Medulla oblongata (tissue), 1 donor: ENCODE results near the gene LPAR2.
A peak's percentile ranks its signal among the peaks of the same experiment; 100 is the strongest.

Experiments used
- DNase-seq: peaks from one replicate; pipeline ENCODE4 v3.0.0-alpha.2; 2015; ENCODE audit errors: extremely low spot score

Gene LPAR2

DNA sequence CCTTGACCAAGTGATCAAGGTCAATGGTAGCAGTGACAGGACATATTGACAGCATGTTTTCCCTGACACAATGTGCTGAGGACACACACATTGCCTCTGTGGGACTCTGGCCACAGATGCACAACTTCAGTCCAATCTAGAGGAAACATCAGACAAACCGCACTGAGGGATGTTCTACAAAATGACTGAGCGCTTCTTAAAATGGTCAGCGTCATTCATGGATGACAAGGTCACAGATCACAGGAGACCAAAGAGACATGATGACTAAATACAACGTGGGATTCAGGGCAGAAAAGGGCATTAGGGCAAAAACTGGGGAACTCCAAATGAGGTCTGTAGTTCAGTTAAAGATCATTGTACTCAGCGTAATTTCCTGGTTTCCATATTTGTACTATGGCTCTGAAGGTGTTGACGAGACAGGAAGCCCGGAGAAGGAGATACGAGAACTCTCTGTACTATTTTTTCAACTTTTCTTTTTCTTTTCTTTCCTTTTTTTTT lies 30.2 kb downstream of the LPAR2 start:
- no peak for DNase-seq

DNA sequence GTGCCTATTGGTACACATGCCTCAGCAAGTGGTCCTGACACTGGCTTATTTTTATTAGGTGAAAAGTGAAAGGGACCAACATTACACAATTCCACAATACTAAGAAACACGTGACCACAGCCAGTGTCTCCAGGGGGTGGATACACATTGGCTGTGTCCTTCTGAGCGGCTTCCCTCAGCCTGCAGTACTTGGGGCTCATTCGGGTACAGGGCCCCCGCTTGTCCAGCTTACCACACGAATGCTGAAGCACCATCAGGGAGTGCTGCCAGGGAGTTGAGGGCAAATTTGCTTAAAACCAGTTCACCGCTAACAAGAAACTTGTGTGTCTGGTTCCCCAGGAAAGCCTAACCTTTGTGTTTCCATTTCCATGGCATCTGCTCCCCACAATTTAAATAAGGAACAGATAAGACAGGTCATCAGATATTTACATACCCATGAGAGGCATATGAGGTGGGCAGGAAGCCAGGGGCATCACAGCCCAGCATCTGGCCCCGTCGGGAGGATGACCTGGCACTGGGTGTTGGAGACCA lies 32.8 kb downstream of the LPAR2 start:
- DNase-seq, result no peak

GRCh38 chr19:19594381-19594780 lies 33.6 kb downstream of the LPAR2 start:
- DNase-seq, result no peak

DNA sequence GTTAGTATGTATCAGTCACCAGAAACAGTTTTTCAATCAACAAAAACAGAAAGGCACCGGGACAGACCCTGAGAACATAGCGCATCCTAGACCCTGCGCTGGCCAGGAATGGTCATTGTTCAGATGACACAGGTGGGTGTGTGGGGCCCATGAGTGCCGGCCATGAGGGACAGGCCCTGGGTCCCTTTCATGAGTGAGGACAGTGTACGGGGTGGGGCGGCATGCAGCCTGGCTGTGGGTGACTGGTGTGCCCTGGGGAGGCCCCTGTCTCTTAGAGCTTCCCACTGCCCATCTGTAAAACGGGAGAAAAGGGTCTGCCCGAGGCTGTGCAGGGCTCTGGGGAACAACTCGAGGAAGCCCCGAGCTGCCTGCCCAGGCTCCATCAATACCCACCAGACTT lies 35.3 kb downstream of the LPAR2 start:
- no peak for DNase-seq

DNA sequence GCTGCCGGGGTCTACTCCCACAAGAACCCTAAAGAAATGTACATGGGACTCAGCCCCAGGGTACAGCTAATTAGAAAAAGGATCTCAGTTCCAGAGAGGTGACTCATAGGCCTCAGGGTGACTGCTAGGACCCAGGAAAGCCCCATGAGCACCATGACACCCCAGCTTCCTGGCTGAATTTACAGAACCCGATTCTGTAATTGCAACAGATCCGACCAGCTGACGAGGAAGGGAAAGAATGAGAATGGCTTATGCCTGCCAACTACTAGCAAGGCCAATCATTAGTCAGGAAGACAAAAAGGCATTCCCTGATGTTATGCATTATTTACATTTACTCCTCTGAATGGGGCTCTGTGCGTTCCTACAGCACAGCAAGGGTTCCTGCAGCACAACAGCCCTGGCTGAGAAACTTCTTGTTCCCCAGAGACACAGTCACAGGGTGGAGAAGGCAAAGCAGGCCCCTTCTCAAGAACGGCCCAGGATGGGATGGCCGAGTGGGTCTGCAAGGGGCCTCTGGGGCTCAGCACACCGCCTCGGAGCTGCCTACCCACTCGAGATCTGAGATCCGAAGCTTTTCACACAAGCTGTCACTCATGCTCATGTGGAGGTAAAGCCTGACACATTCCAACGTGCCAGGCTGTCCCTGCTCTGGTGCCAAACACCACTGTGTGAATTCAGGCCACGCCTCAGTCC lies 36.7 kb downstream of the LPAR2 start:
- peak; percentile 6 for DNase-seq

- no peak for DNase-seq
Measured at GRCh38 chr19:19588546-19588945, 39.5 kb downstream of the LPAR2 start.

GRCh38 chr19:19587771-19588170 lies 40.2 kb downstream of the LPAR2 start:
- DNase-seq, result no peak

DNA sequence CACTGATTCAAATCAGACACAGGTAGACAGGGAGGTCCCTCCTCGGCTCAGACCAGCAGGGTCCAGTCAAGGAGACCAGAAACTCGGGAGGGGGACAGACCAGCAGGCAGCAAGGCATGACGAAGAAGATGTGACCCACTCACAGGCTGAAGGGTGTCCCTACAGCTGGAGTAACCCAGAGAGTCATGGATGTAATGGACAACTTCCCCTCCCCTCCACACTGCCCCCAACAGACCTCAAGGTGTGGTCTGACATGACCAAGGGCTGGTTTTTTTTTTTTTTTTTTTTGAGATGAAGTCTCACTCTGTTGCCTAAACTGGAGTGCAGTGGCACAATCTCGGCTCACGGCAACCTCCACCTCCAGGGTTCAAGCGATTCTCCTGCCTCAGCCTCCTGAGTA lies 43.7 kb downstream of the LPAR2 start:
- DNase-seq, result no peak

DNA sequence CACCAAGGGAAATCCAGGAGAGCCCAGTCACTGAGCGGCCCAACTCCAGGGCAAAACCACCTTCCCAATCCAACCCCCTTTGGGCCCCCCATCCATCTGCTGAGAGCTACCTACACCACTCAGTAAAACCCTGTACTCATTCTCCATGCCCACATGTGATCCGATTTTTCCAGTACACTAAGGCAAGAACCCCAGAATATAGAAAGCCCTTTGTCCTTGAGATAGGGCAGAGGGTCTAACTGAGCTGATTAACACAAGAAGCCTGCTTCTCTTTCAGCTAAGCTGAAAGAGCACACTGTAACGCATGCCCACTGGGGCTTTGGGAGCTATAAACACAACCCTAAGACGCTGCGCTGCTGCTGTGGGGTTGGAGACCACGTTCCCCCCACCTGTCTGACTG lies 45.5 kb downstream of the LPAR2 start:
- DNase-seq, result no peak

- no peak for DNase-seq
Measured at GRCh38 chr19:19581391-19581790, 46.6 kb downstream of the LPAR2 start.

- no peak for DNase-seq
Measured at GRCh38 chr19:19580418-19580817, 47.6 kb downstream of the LPAR2 start.

GRCh38 chr19:19579533-19580361 lies 48.3 kb downstream of the LPAR2 start:
- DNase-seq, result no peak

GRCh38 chr19:19578252-19578651 lies 49.8 kb downstream of the LPAR2 start:
- DNase-seq, result no peak

DNA sequence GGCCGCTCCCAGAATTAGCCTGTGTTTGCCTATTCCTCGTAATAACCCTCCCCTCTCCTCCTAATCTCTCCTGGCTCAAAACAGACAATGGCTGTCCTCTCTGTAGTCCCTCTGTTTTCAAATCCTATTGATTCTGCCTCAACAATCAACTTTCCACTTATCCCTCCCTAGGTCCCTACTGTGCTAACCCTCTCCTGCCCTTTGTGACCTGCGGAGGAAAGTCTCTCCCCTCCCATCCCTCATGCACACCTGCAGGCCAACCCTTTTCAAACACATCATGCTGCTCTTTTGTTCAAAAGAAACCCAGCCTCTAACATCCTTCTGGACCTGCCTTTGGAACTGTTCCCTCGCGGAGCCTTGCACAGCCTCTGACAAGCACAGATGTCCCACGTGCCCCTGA lies 52.6 kb downstream of the LPAR2 start:
- no peak for DNase-seq
